ENCODE data around the gene PGAP1. TPM values are rescaled to one million over a fixed set of nuclear protein-coding genes. Genes with fewer than 3 reads are reported as not detected.

The PGAP1 gene
- total and polyA plus RNA-seq, 10 of the 15 experiments (the other 5 are each of a cell fraction or from before 2014, with no cell fraction given), result 0.75 to 4.7 (median 3.0) TPM

- TF ChIP-seq CUX1 (IDR thresholded peaks at IDR 0.05; ENCODE audit: insufficient replicate concordance, low read depth, low read length) (no peak), ZNF592 (IDR thresholded peaks at IDR 0.05) (no peak)
These were observed 80.2 kb downstream of the PGAP1 start (continued) for GRCh38 chr2:196846295-196846694.

All from GM12878 (cell line).